ENCODE measurements around the gene FCHSD1. TPM values are rescaled to one million over a fixed set of nuclear protein-coding genes. Genes with fewer than 3 reads are reported as not detected.

FCHSD1 gene
- total RNA-seq, 1 experiment from 2014 or later = 2.1 TPM

GRCh38 chr5:141605523-141606277, 45.5 kb downstream of the FCHSD1 start:
- Histone ChIP-seq H3K4me3 (no peak overlapping the region), H3K4me1 (no peaks in the 10 kb centered on the region; the same call in 1 of the 2 replicates), H3K27ac (no peak overlapping the region)

GRCh38 chr5:141603923-141604717, 47.1 kb downstream of the FCHSD1 start:
- Histone ChIP-seq H3K4me3 (no peak overlapping the region), H3K27ac (no peak overlapping the region)

More at GRCh38 chr5:141605523-141606277, 45.5 kb downstream of the FCHSD1 start:
- Histone ChIP-seq H3K9me3 (replicated peaks) (no peaks in the 10 kb centered on the region), H3K36me3 (0 out of 2 replicates have a peak, but pooled peaks cover 2% of the 10 kb centered on the region), H3K27me3 (no peaks in the 10 kb centered on the region)
- no peak for DNase-seq

GRCh38 chr5:141602606-141603005, 48.6 kb downstream of the FCHSD1 start:
- H3K4me1 ChIP-seq = no peaks in the 10 kb centered on the region; the same call in 1 of the 2 replicates
- H3K36me3 ChIP-seq = no peaks in the 10 kb centered on the region
- no peaks in the 10 kb centered on the region for H3K27me3 ChIP-seq
- no peak overlapping the region for H3K27ac ChIP-seq
- no peak overlapping the region for H3K4me3 ChIP-seq
- no peaks in the 10 kb centered on the region for H3K9me3 ChIP-seq (replicated peaks)
- DNase-seq = no peak

More at GRCh38 chr5:141603923-141604717, 47.1 kb downstream of the FCHSD1 start:
- peak; percentile 22 to 28 for DNase-seq
- H3K9me3 ChIP-seq (replicated peaks) = no peaks in the 10 kb centered on the region
- H3K4me1 ChIP-seq = no peaks in the 10 kb centered on the region; the same call in 1 of the 2 replicates
- no peaks in the 10 kb centered on the region for H3K27me3 ChIP-seq
- no peaks in the 10 kb centered on the region for H3K36me3 ChIP-seq

GRCh38 chr5:141598391-141599345, 52.5 kb downstream of the FCHSD1 start:
- no peak for DNase-seq
- Histone ChIP-seq H3K4me3 (no peak overlapping the region), H3K9me3 (replicated peaks) (no peaks in the 10 kb centered on the region), H3K4me1 (no peaks in the 10 kb centered on the region), H3K27ac (no peak overlapping the region), H3K36me3 (peaks cover 4% of the 10 kb centered on the region; the same call in 1 of the 2 replicates), H3K27me3 (no peaks in the 10 kb centered on the region)

GRCh38 chr5:141597814-141598213, 53.4 kb downstream of the FCHSD1 start:
- DNase-seq = no peak
- peaks cover 4% of the 10 kb centered on the region; the same call in 1 of the 2 replicates for H3K36me3 ChIP-seq
- no peaks in the 10 kb centered on the region for H3K4me1 ChIP-seq
- no peak overlapping the region for H3K27ac ChIP-seq
- H3K4me3 ChIP-seq = no peak overlapping the region
- H3K27me3 ChIP-seq = no peaks in the 10 kb centered on the region
- no peaks in the 10 kb centered on the region for H3K9me3 ChIP-seq (replicated peaks)

- H3K27me3 ChIP-seq = no peaks in the 10 kb centered on the region
Observed at GRCh38 chr5:141597394-141597793, 53.8 kb downstream of the FCHSD1 start.

GRCh38 chr5:141596867-141597266, 54.4 kb downstream of the FCHSD1 start:
- Histone ChIP-seq H3K4me1 (no peaks in the 10 kb centered on the region), H3K4me3 (no peak overlapping the region), H3K27me3 (no peaks in the 10 kb centered on the region), H3K27ac (no peak overlapping the region), H3K9me3 (replicated peaks) (no peaks in the 10 kb centered on the region), H3K36me3 (peaks cover 8% of the 10 kb centered on the region)
- no peak for DNase-seq

More at GRCh38 chr5:141597394-141597793, 53.8 kb downstream of the FCHSD1 start:
- Histone ChIP-seq H3K4me3 (no peak overlapping the region), H3K36me3 (peaks cover 5% of the 10 kb centered on the region), H3K9me3 (replicated peaks) (no peaks in the 10 kb centered on the region), H3K27ac (no peak overlapping the region), H3K4me1 (no peaks in the 10 kb centered on the region)
- DNase-seq = no peak

GRCh38 chr5:141590127-141590526, 61.1 kb downstream of the FCHSD1 start:
- no peaks in the 10 kb centered on the region for H3K27me3 ChIP-seq
- DNase-seq = no peak
- H3K4me3 ChIP-seq = no peak overlapping the region
- no peaks in the 10 kb centered on the region for H3K4me1 ChIP-seq
- no peak overlapping the region for H3K27ac ChIP-seq
- peaks cover 28% of the 10 kb centered on the region for H3K36me3 ChIP-seq
- no peaks in the 10 kb centered on the region for H3K9me3 ChIP-seq (replicated peaks)

Other genes with a start within 250 kb of the FCHSD1 start
- 1.8 and 2.3 TPM in 2 replicates for gene PCDHGA9, start 248.6 kb downstream of the FCHSD1 start, total RNA-seq (2014; rRNA removed; shearing (Covaris generic))
- 1.4 and 2.6 TPM in 2 replicates for gene PCDHGB6, start 243.4 kb downstream of the FCHSD1 start, total RNA-seq (2014; rRNA removed; shearing (Covaris generic))
- gene PCDHGA10, start 238.4 kb downstream of the FCHSD1 start, total RNA-seq (2014; rRNA removed; shearing (Covaris generic)) = 1.3 and 1.6 TPM in 2 replicates
- gene PCDHGB7, start 233.7 kb downstream of the FCHSD1 start, total RNA-seq (2014; rRNA removed; shearing (Covaris generic)) = 0.91 and 1.8 TPM in 2 replicates
- gene PCDHGA11, start 230.4 kb downstream of the FCHSD1 start, total RNA-seq (2014; rRNA removed; shearing (Covaris generic)) = 1.3 and 1.4 TPM in 2 replicates
- gene PCDHGA12, start 220.9 kb downstream of the FCHSD1 start, total RNA-seq (2014; rRNA removed; shearing (Covaris generic)) = 1.2 and 1.4 TPM in 2 replicates
- 105 and 109 TPM in 2 replicates for gene PCDHGC3, start 175.5 kb downstream of the FCHSD1 start, total RNA-seq (2014; rRNA removed; shearing (Covaris generic))
- 3.4 and 3.6 TPM in 2 replicates for gene PCDHGC4, start 166.4 kb downstream of the FCHSD1 start, total RNA-seq (2014; rRNA removed; shearing (Covaris generic))
- 1.3 and 2.8 TPM in 2 replicates for gene PCDHGC5, start 162.3 kb downstream of the FCHSD1 start, total RNA-seq (2014; rRNA removed; shearing (Covaris generic))
- 54.4 and 56.2 TPM in 2 replicates for gene DIAPH1, start 32.4 kb downstream of the FCHSD1 start, total RNA-seq (2014; rRNA removed; shearing (Covaris generic))
- 102 and 110 TPM in 2 replicates for gene HDAC3, start 14.6 kb downstream of the FCHSD1 start, total RNA-seq (2014; rRNA removed; shearing (Covaris generic))
- gene RELL2, start 14.4 kb downstream of the FCHSD1 start, total RNA-seq (2014; rRNA removed; shearing (Covaris generic)) = 1.7 and 2.1 TPM in 2 replicates
- 5.8 and 6.2 TPM in 2 replicates for gene ARAP3, start 30.8 kb upstream of the FCHSD1 start, total RNA-seq (2014; rRNA removed; shearing (Covaris generic))
- gene PCDH1, start 227.0 kb upstream of the FCHSD1 start, total RNA-seq (2014; rRNA removed; shearing (Covaris generic)) = 0.08 and 0.20 TPM in 2 replicates

Data from SJCRH30 (cell line).